ENCODE data around the gene LRRK2.

GRCh38 chr12:40227447-40227846, 2.6 kb downstream of the LRRK2 start:
- no peak for TF ChIP-seq CTCF (IDR thresholded peaks at IDR 0.05; ENCODE audit: control extremely low read depth in 1 of 3, insufficient read depth in 1 of 3, low read depth in 1 of 3, low read length in 3 of 3)
- TF ChIP-seq POLR2A (IDR thresholded peaks at IDR 0.05; ENCODE audit: control extremely low read depth in 1 of 2, low read depth in 2 of 2, low read length in 2 of 2): no peak
- no peak for TF ChIP-seq ATF3 (IDR thresholded peaks at IDR 0.05; ENCODE audit: insufficient read depth, low read depth, low read length)
- no peak for TF ChIP-seq YY1 (IDR thresholded peaks at IDR 0.05; ENCODE audit: low read depth, low read length)
- TF ChIP-seq JUND (IDR thresholded peaks at IDR 0.05; ENCODE audit: low read length): no peak
- TF ChIP-seq CHD2 (IDR thresholded peaks at IDR 0.05; ENCODE audit: low read length): no peak
- TF ChIP-seq EP300 (IDR thresholded peaks at IDR 0.05; ENCODE audit: borderline replicate concordance in 1 of 2, low read depth in 2 of 2, low read length in 2 of 2): no peak
